Epithelial cell of esophagus (primary cell): ENCODE results near the gene GTF2A1L.
A peak's percentile ranks its signal among the peaks of the same experiment; 100 is the strongest.

Experiments
- DNase-seq: peaks from one replicate; pipeline ENCODE4 v3.0.0; 2010; ENCODE audit warnings: low read depth
- H3K4me3 ChIP-seq: 2 replicates; pipeline ENCODE4 v1.5.1; 2011; ENCODE audit warnings: mild to moderate bottlenecking, low read length, control low read depth
- TF ChIP-seq, protein P1 (sequence below): IDR thresholded peaks from 2 replicates; pipeline ENCODE4 v1.5.1; 2011; ENCODE audit warnings: low read depth, mild to moderate bottlenecking, low read length, control low read depth, inconsistent platforms; ENCODE audit not compliant: insufficient read depth; ENCODE audit errors: missing control alignments

GTF2A1L gene

GRCh38 chr2:48713647-48714046, 96.0 kb downstream of the GTF2A1L start:
- DNase-seq, result no peak
- TF ChIP-seq, protein P1, sequence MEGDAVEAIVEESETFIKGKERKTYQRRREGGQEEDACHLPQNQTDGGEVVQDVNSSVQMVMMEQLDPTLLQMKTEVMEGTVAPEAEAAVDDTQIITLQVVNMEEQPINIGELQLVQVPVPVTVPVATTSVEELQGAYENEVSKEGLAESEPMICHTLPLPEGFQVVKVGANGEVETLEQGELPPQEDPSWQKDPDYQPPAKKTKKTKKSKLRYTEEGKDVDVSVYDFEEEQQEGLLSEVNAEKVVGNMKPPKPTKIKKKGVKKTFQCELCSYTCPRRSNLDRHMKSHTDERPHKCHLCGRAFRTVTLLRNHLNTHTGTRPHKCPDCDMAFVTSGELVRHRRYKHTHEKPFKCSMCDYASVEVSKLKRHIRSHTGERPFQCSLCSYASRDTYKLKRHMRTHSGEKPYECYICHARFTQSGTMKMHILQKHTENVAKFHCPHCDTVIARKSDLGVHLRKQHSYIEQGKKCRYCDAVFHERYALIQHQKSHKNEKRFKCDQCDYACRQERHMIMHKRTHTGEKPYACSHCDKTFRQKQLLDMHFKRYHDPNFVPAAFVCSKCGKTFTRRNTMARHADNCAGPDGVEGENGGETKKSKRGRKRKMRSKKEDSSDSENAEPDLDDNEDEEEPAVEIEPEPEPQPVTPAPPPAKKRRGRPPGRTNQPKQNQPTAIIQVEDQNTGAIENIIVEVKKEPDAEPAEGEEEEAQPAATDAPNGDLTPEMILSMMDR, result no peak
- no peak overlapping the region for H3K4me3 ChIP-seq

DNA sequence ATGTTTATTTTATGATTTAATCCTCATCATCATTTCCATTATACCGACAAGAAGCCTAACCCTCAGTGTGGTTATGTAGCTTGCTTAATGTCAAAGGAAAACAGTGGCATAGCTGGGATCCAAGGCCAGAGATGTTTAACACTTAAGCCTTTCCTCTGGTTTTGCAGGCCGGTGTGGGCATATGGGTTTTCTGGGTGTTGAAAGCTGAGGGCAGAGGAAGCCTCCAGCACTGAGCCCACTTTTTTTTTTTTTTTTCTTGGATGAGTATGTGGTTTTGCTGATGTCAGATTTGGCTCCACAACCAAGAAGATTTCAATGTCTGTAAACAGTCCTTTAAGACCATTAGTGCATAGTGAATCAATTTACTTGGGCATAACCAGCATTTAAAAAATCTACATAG, 96.6 kb downstream of the GTF2A1L start:
- TF ChIP-seq, protein P1, result no peak
- H3K4me3 ChIP-seq, result no peak overlapping the region
- no peak for DNase-seq

DNA sequence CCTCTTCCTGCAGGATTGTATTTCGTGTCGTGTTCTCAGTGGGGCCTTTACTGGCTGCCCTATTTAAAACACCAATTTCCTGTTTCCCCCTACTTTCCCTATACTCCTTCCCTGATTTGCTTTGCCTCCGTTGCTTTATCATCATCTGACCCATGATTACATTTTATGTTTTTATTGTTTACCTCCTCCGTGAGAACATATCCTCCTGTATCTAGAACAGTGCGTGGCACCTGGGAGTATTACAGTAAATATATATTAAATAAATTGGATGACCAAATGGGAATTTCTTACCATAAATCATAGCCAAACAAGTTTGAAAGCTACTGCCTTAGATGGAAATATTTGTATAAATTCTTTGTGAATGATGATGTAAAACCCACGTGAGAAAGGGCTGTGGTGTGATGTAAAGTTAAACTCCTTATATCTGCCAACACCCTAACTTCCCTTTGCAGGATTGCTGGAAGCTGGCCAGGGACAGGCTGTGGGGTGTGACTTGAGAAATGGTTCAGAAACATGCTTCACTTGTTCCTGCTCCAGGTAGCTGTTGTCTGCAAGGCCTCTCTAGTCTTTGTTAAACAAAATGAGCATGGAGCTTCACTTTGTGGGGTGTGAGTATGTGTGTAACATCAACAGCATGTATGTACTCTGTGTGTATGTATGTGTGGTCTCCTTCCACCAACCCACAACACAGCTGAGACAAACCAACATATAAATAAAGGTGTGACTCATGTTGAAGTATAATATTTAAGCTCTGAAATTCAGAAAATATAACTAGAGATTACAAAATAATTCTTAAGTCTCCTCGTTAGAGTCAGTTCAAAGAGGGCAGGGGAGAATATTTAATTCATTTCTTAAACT, 97.6 kb downstream of the GTF2A1L start:
- DNase-seq, result peak; percentile 93
- TF ChIP-seq, protein P1, result no peak
- H3K4me3 ChIP-seq, result no peak overlapping the region

DNA sequence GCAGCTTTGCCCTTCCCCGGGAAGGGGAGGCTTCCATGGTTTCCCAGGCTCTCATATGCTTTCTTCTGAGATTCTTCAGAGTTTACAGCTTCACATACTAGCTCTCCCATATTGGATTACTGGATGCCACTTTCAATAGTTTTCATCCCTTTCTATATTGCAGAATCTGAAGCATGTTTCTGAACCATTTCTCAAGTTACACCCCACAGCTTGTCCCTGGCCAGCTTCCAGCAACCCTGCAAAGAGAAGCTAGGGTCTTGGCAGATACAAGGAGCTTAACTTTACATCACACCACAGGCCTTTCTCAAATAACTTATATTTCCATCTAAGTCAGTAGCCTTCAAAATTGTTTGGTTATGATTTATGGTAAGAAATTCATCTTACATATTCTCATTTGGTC, 98.3 kb downstream of the GTF2A1L start:
- no peak overlapping the region for H3K4me3 ChIP-seq
- TF ChIP-seq, protein P1, result no peak
- no peak for DNase-seq

- TF ChIP-seq, protein P1, result no peak
- H3K4me3 ChIP-seq, result no peak overlapping the region
- DNase-seq, result no peak
Measured at GRCh38 chr2:48717846-48718245, 100.2 kb downstream of the GTF2A1L start.

DNA sequence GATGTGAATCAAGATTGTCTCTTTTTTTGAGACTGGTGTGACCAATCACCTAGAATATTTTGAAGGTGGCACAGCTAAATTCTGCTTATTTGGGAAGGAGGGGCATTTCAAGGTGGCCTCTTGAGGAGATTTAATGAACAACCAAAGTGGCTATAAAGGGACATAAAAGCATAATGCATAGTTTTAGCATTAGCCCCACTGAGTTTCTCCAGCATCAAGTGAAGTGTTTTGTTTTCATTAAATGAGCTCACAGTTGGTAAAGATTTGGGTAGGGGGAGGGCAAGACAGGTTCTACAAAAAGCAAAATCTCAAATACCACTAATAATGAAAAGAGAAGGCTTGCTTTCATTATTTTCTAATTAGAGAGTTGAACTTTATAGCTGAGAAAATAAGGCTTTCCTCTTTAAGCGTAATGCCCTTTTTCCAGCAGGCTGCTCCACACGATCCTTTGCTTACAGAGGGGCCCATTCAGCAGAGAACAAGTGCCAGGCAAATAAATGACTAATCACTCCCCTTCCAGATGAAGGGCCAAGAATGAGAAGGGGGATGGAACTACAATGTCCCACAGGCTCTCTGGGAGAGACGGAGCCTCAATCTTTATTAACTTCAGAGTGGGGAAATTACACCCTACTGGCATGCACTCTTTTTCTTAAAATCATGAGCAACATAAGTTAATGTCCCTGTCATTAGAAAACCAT, 102.0 kb downstream of the GTF2A1L start:
- TF ChIP-seq, protein P1, result no peak
- DNase-seq, result no peak
- H3K4me3 ChIP-seq, result no peak overlapping the region

DNA sequence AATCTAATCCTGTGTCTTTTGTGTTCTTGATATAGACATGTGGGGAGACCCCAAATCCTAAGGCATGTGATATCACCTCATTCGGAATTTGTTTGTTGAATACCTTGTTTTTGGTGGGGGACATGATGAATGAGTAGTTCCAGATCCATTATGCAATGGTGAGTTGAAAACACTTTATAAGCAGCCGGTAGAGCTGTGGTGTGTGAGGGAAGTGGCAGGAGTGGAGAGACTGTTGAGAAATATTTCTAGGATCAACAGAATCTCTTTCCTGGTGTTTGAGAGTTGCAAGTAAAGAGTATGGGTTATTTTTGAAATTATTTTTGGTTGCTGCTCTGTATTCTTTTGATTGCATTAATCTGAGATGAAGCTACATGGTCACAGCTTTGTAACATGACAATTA, 103.5 kb downstream of the GTF2A1L start:
- no peak overlapping the region for H3K4me3 ChIP-seq
- no peak for DNase-seq
- TF ChIP-seq, protein P1, result no peak
